ENCODE data around the gene CPS1.
A peak's percentile ranks its signal among the peaks of the same experiment; 100 is the strongest.

Gene CPS1

DNA sequence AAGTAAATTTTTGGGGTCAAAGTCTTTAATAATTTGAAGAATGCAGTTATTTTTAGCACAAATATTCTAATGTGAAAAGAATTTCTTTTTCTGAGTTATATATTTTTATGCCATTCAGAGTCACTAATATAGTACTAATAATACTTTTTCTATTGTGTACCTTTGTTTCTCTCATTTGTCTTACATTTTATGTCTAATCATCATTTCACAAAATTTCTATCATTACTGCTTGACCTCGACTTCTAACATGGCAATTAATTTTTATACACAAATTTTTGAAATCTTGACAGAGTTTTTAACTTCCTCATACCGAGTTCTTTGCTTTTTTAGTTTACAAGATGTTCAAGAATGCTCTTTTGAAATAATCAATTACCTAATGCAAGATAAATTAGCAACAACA is 8.4 kb upstream of the CPS1 start:
- no peak overlapping the region for H2BK5ac ChIP-seq (ENCODE audit: low read length)
- H3K4me1 ChIP-seq (ENCODE audit: control insufficient read depth, low read depth, low read length): no peaks in the 10 kb centered on the region
- H4K5ac ChIP-seq (ENCODE audit: low read length): no peak overlapping the region
- H3K23ac ChIP-seq (ENCODE audit: low read length): no peak overlapping the region
- H2AK5ac ChIP-seq (ENCODE audit: low read length): no peak overlapping the region
- H3K4me2 ChIP-seq (ENCODE audit: low read length): no peak overlapping the region
- H3K27me3 ChIP-seq (ENCODE audit: insufficient read depth, low read length, poor library complexity): no peaks in the 10 kb centered on the region
- no peaks in the 10 kb centered on the region for H3K79me1 ChIP-seq (ENCODE audit: low read length)
- WGBS (ENCODE audit: extremely low coverage, insufficient coverage, low lambda C conversion rate): no CpG with 5 or more reads among the region's 2 CpGs
- H3K27ac ChIP-seq (ENCODE audit: low read depth, low read length): no peak overlapping the region
- H3K36me3 ChIP-seq (ENCODE audit: control insufficient read depth, insufficient read depth, low read length): no peaks in the 10 kb centered on the region
- no peaks in the 10 kb centered on the region for H3K79me2 ChIP-seq (ENCODE audit: control insufficient read depth, insufficient read depth, low read length)
- no peak overlapping the region for H4K8ac ChIP-seq (ENCODE audit: low read depth, low read length)
- H3K9ac ChIP-seq (ENCODE audit: low read length): no peak overlapping the region
- H3K4me3 ChIP-seq (ENCODE audit: low read length): no peak overlapping the region
- H3K18ac ChIP-seq (ENCODE audit: low read length): no peak overlapping the region
- DNase-seq: no peak
- no peak overlapping the region for H3K56ac ChIP-seq (ENCODE audit: low read length)
- H3K4ac ChIP-seq (ENCODE audit: low read depth, low read length): no peak overlapping the region
- H2BK120ac ChIP-seq (ENCODE audit: low read depth, low read length): no peak overlapping the region
- H2BK15ac ChIP-seq (replicated peaks; ENCODE audit: low read depth): no peak overlapping the region

DNA sequence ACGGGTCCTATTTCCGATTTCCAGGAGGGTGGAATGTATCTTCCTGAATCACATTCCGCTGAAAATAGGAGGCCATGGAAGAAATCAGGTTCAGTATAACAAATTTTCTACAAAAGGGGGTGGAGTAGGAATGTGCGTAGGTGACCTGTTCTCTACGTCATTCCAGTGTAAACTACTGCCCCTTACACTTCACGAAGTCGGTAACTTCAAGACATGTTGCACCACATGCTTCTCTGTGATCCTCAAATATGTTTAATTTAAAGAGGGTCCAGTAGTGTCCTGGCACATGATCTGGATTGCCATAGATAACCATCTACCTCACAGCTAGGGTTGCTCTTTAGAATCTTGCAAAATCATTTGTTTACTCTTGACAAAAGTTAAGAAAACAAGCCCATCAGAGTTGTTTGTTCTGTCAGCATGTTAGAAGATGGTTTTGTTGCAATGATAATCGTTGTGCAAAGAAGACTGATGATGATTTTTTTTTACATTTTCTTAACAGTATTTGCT is 7.5 kb upstream of the CPS1 start:
- no peaks in the 10 kb centered on the region for H3K4me1 ChIP-seq (ENCODE audit: control insufficient read depth, low read depth, low read length)
- no peak overlapping the region for H3K23ac ChIP-seq (ENCODE audit: low read length)
- no peak overlapping the region for H3K9ac ChIP-seq (ENCODE audit: low read length)
- H3K79me1 ChIP-seq (ENCODE audit: low read length): no peaks in the 10 kb centered on the region
- DNase-seq: no peak
- H4K5ac ChIP-seq (ENCODE audit: low read length): no peak overlapping the region
- no peak overlapping the region for H3K56ac ChIP-seq (ENCODE audit: low read length)
- no peaks in the 10 kb centered on the region for H3K27me3 ChIP-seq (ENCODE audit: insufficient read depth, low read length, poor library complexity)
- H2BK15ac ChIP-seq (replicated peaks; ENCODE audit: low read depth): no peak overlapping the region
- H4K8ac ChIP-seq (ENCODE audit: low read depth, low read length): no peak overlapping the region
- H3K4me2 ChIP-seq (ENCODE audit: low read length): no peak overlapping the region
- H3K4me3 ChIP-seq (ENCODE audit: low read length): no peak overlapping the region
- no peak overlapping the region for H2AK5ac ChIP-seq (ENCODE audit: low read length)
- no peak overlapping the region for H2BK5ac ChIP-seq (ENCODE audit: low read length)
- no peaks in the 10 kb centered on the region for H3K79me2 ChIP-seq (ENCODE audit: control insufficient read depth, insufficient read depth, low read length)
- no peak overlapping the region for H3K4ac ChIP-seq (ENCODE audit: low read depth, low read length)
- H3K36me3 ChIP-seq (ENCODE audit: control insufficient read depth, insufficient read depth, low read length): no peaks in the 10 kb centered on the region
- no peak overlapping the region for H2BK120ac ChIP-seq (ENCODE audit: low read depth, low read length)
- H3K18ac ChIP-seq (ENCODE audit: low read length): no peak overlapping the region
- H3K27ac ChIP-seq (ENCODE audit: low read depth, low read length): no peak overlapping the region
- WGBS (ENCODE audit: extremely low coverage, insufficient coverage, low lambda C conversion rate): no CpG with 5 or more reads among the region's 8 CpGs

DNA sequence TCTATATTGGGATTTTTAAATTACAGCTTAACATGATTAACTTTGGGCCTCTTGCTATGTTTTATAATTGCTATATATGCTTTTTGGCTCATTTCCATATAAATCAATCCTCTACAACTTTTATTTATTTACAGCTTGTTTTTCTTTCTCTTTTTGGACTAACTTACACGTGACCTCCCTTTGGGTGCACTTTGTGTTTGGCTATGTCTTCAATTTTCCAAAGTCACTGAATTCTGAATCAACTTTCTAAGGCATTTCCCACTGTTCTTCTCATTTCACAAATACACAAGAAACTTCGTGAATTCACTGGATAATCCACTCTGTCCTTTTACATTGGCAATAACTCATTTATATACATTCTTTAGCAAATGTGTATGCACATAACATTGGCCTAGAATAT is 5.4 kb upstream of the CPS1 start:
- DNase-seq: no peak
- Histone ChIP-seq H3K4ac (ENCODE audit: low read depth, low read length) (no peak overlapping the region), H3K4me2 (ENCODE audit: low read length) (no peak overlapping the region), H2BK15ac (replicated peaks; ENCODE audit: low read depth) (no peak overlapping the region), H3K4me3 (ENCODE audit: low read length) (no peak overlapping the region), H3K18ac (ENCODE audit: low read length) (no peak overlapping the region), H2BK5ac (ENCODE audit: low read length) (no peak overlapping the region), H3K4me1 (ENCODE audit: control insufficient read depth, low read depth, low read length) (no peaks in the 10 kb centered on the region), H3K56ac (ENCODE audit: low read length) (no peak overlapping the region), H3K27ac (ENCODE audit: low read depth, low read length) (no peak overlapping the region), H3K9ac (ENCODE audit: low read length) (no peak overlapping the region), H3K79me1 (ENCODE audit: low read length) (no peaks in the 10 kb centered on the region), H2BK120ac (ENCODE audit: low read depth, low read length) (no peak overlapping the region), H4K5ac (ENCODE audit: low read length) (no peak overlapping the region), H4K8ac (ENCODE audit: low read depth, low read length) (no peak overlapping the region), H3K36me3 (ENCODE audit: control insufficient read depth, insufficient read depth, low read length) (no peaks in the 10 kb centered on the region), H3K79me2 (ENCODE audit: control insufficient read depth, insufficient read depth, low read length) (no peaks in the 10 kb centered on the region), H3K23ac (ENCODE audit: low read length) (no peak overlapping the region), H3K27me3 (ENCODE audit: insufficient read depth, low read length, poor library complexity) (no peaks in the 10 kb centered on the region), H2AK5ac (ENCODE audit: low read length) (no peak overlapping the region)
- WGBS (ENCODE audit: extremely low coverage, insufficient coverage, low lambda C conversion rate): no CpG with 5 or more reads among the region's 2 CpGs

DNA sequence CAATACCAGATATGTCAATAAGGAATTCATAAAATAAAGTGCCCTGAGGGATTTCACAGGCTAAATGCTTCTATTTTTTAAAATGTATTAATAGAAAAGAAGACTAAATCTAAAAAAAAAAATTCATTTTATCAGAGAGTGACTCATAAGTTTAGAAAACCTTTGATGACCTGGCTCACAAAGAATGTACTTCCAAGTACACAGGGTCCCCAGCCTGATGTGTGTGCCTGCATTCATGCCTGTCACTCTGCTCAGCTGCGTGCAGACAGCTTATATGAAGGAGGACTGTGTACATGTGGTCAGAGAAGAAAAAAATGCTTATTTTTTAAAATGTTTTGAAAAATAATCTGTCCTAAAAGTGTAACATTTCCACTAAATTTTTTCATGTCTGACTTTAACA is 3.0 kb upstream of the CPS1 start:
- Histone ChIP-seq H3K79me1 (ENCODE audit: low read length) (no peaks in the 10 kb centered on the region), H3K36me3 (ENCODE audit: control insufficient read depth, insufficient read depth, low read length) (no peaks in the 10 kb centered on the region), H3K4me1 (ENCODE audit: control insufficient read depth, low read depth, low read length) (no peaks in the 10 kb centered on the region), H3K4ac (ENCODE audit: low read depth, low read length) (no peak overlapping the region), H3K79me2 (ENCODE audit: control insufficient read depth, insufficient read depth, low read length) (no peaks in the 10 kb centered on the region), H2BK120ac (ENCODE audit: low read depth, low read length) (no peak overlapping the region), H4K8ac (ENCODE audit: low read depth, low read length) (no peak overlapping the region), H2BK5ac (ENCODE audit: low read length) (no peak overlapping the region), H3K4me3 (ENCODE audit: low read length) (no peak overlapping the region), H3K27me3 (ENCODE audit: insufficient read depth, low read length, poor library complexity) (no peaks in the 10 kb centered on the region), H2BK15ac (replicated peaks; ENCODE audit: low read depth) (no peak overlapping the region), H4K5ac (ENCODE audit: low read length) (no peak overlapping the region), H3K4me2 (ENCODE audit: low read length) (no peak overlapping the region), H3K18ac (ENCODE audit: low read length) (no peak overlapping the region), H3K23ac (ENCODE audit: low read length) (no peak overlapping the region), H2AK5ac (ENCODE audit: low read length) (no peak overlapping the region), H3K27ac (ENCODE audit: low read depth, low read length) (no peak overlapping the region), H3K56ac (ENCODE audit: low read length) (no peak overlapping the region), H3K9ac (ENCODE audit: low read length) (no peak overlapping the region)
- WGBS (ENCODE audit: extremely low coverage, insufficient coverage, low lambda C conversion rate): no CpG with 5 or more reads among the region's 1 CpG
- peak; percentile 24 for DNase-seq

DNA sequence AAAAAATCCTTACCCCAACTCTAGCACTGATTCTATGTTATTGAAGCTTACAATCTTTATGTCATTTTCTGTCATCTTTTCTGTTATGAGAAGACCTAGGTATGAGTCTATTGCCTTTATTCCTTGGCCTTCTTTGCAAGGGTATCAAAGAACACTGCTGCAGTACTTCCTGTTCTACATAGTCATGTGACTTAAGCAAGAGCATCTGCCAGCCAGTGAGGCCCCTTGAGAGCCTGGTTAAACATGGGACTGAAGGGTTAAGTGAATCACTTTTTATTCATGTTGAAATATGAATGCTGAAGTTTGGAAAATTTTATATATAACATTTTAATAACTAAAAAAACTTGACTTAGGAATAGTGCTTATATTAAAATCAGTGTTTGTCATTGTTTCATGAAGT is 844 bp upstream of the CPS1 start:
- H3K18ac ChIP-seq (ENCODE audit: low read length): no peak overlapping the region
- no peak overlapping the region for H3K23ac ChIP-seq (ENCODE audit: low read length)
- DNase-seq: no peak
- H3K27me3 ChIP-seq (ENCODE audit: insufficient read depth, low read length, poor library complexity): no peaks in the 10 kb centered on the region
- no peak overlapping the region for H2BK5ac ChIP-seq (ENCODE audit: low read length)
- no peak overlapping the region for H2BK15ac ChIP-seq (replicated peaks; ENCODE audit: low read depth)
- no peak overlapping the region for H3K4ac ChIP-seq (ENCODE audit: low read depth, low read length)
- H2BK120ac ChIP-seq (ENCODE audit: low read depth, low read length): no peak overlapping the region
- H4K5ac ChIP-seq (ENCODE audit: low read length): no peak overlapping the region
- H3K79me1 ChIP-seq (ENCODE audit: low read length): no peaks in the 10 kb centered on the region
- H3K56ac ChIP-seq (ENCODE audit: low read length): no peak overlapping the region
- H4K8ac ChIP-seq (ENCODE audit: low read depth, low read length): no peak overlapping the region
- H3K4me1 ChIP-seq (ENCODE audit: control insufficient read depth, low read depth, low read length): no peaks in the 10 kb centered on the region
- H2AK5ac ChIP-seq (ENCODE audit: low read length): no peak overlapping the region
- no peak overlapping the region for H3K4me3 ChIP-seq (ENCODE audit: low read length)
- no peak overlapping the region for H3K4me2 ChIP-seq (ENCODE audit: low read length)
- no peak overlapping the region for H3K9ac ChIP-seq (ENCODE audit: low read length)
- no peaks in the 10 kb centered on the region for H3K36me3 ChIP-seq (ENCODE audit: control insufficient read depth, insufficient read depth, low read length)
- no peaks in the 10 kb centered on the region for H3K79me2 ChIP-seq (ENCODE audit: control insufficient read depth, insufficient read depth, low read length)
- no peak overlapping the region for H3K27ac ChIP-seq (ENCODE audit: low read depth, low read length)

DNA sequence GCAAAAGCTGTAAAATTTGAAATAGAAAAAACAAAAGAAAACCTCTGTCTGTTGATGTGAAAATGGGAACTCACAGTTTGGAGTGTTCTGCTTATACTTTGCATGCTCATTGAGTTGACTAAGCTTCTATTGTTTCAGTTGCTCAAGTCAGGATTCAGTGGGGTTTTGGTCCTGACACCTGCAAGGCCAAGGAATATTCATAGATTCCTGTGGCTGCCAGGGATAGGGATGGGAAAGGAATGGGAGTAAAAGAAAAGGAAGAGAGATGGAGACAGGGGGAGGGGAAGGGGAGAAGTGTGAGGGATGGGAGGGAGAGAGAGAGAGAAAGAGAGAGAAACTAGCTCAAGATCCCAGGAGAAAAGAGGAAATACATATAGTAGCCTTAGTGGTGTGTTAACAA is 1.3 kb downstream of the CPS1 start:
- Histone ChIP-seq H3K36me3 (ENCODE audit: control insufficient read depth, insufficient read depth, low read length) (no peaks in the 10 kb centered on the region), H3K23ac (ENCODE audit: low read length) (no peak overlapping the region), H3K9ac (ENCODE audit: low read length) (no peak overlapping the region), H3K4me1 (ENCODE audit: control insufficient read depth, low read depth, low read length) (no peaks in the 10 kb centered on the region), H3K4ac (ENCODE audit: low read depth, low read length) (no peak overlapping the region), H4K5ac (ENCODE audit: low read length) (no peak overlapping the region), H2BK5ac (ENCODE audit: low read length) (no peak overlapping the region), H3K4me2 (ENCODE audit: low read length) (no peak overlapping the region), H3K79me2 (ENCODE audit: control insufficient read depth, insufficient read depth, low read length) (no peaks in the 10 kb centered on the region), H3K18ac (ENCODE audit: low read length) (no peak overlapping the region), H3K56ac (ENCODE audit: low read length) (no peak overlapping the region), H3K27ac (ENCODE audit: low read depth, low read length) (no peak overlapping the region), H4K8ac (ENCODE audit: low read depth, low read length) (no peak overlapping the region), H2BK15ac (replicated peaks; ENCODE audit: low read depth) (no peak overlapping the region), H3K79me1 (ENCODE audit: low read length) (no peaks in the 10 kb centered on the region), H2AK5ac (ENCODE audit: low read length) (no peak overlapping the region), H3K4me3 (ENCODE audit: low read length) (no peak overlapping the region), H3K27me3 (ENCODE audit: insufficient read depth, low read length, poor library complexity) (no peaks in the 10 kb centered on the region), H2BK120ac (ENCODE audit: low read depth, low read length) (no peak overlapping the region)
- DNase-seq: peak; percentile 63
